GM23338 (cell line): Measurements from ENCODE around the gene ERRFI1. TPM values are rescaled to one million over a fixed set of nuclear protein-coding genes. Genes with fewer than 3 reads are reported as not detected.

Source experiments
- polyA plus RNA-seq: library from polyadenylated mRNA; unstranded; fragments of >200 nt; fragmentation: Nextera tagmentation; extraction: Ambion mirVana; gene quantifications from 2 replicates; pipeline ENCODE4 v1.2.1, GENCODE V29; 2016
- small RNA-seq: library from RNA; depleted of rRNA; stranded (forward); fragments of <200 nt; gene quantifications from one replicate; pipeline ENCODE3, GENCODE V24; 2014; ENCODE audit warnings: low replicate concordance
- total RNA-seq: library from RNA; depleted of rRNA; stranded (reverse); fragments of >200 nt; shearing (Covaris generic); gene quantifications from 2 replicates; pipeline ENCODE4 v1.2.3, GENCODE V29; 2014; rRNA removed

ERRFI1 gene
- total and polyA plus RNA-seq, 2 experiments from 2014 or later: 22.9 to 59.8 TPM

Small RNA genes lying within 50 kb of the gene (small RNA-seq; reads per million reads assigned to genes)
- not detected for gene RF00019

Other genes starting within 250 kb of the ERRFI1 start
- gene PER3, start 242.0 kb downstream of the ERRFI1 start, total RNA-seq: 10.4 and 16.4 TPM in 2 replicates
- gene PER3, start 242.0 kb downstream of the ERRFI1 start, polyA plus RNA-seq: 5.3 and 6.1 TPM in 2 replicates
- not detected in 2 replicates for gene UTS2, start 173.2 kb downstream of the ERRFI1 start, total RNA-seq
- gene UTS2, start 173.2 kb downstream of the ERRFI1 start, polyA plus RNA-seq: not detected in 2 replicates
- gene TNFRSF9, start 85.5 kb downstream of the ERRFI1 start, total RNA-seq: not detected in 2 replicates
- gene TNFRSF9, start 85.5 kb downstream of the ERRFI1 start, polyA plus RNA-seq: not detected in 2 replicates
- 178 and 184 TPM in 2 replicates for gene PARK7, start 64.6 kb downstream of the ERRFI1 start, total RNA-seq
- gene PARK7, start 64.6 kb downstream of the ERRFI1 start, polyA plus RNA-seq: 592 and 679 TPM in 2 replicates